GM18951 (cell line): ENCODE data around the gene TBXA2R.

Source experiments
- POLR2A ChIP-seq: IDR thresholded peaks from 4 replicates; pipeline ENCODE4 v1.6.1; 2011; ENCODE audit warnings: mild to moderate bottlenecking; ENCODE audit not compliant: insufficient read length, insufficient read depth; ENCODE audit errors: extremely low read depth
- in situ Hi-C: fragments of 300-500 bp; cut with MboI; formaldehyde crosslinking; loops from one replicate; pipeline ENCODE4 v1.12.0; 2022; ENCODE audit warnings: low sequenced_read_pairs, mixed read lengths, inconsistent platforms; ENCODE audit not compliant: unreplicated experiment

The TBXA2R gene

DNA sequence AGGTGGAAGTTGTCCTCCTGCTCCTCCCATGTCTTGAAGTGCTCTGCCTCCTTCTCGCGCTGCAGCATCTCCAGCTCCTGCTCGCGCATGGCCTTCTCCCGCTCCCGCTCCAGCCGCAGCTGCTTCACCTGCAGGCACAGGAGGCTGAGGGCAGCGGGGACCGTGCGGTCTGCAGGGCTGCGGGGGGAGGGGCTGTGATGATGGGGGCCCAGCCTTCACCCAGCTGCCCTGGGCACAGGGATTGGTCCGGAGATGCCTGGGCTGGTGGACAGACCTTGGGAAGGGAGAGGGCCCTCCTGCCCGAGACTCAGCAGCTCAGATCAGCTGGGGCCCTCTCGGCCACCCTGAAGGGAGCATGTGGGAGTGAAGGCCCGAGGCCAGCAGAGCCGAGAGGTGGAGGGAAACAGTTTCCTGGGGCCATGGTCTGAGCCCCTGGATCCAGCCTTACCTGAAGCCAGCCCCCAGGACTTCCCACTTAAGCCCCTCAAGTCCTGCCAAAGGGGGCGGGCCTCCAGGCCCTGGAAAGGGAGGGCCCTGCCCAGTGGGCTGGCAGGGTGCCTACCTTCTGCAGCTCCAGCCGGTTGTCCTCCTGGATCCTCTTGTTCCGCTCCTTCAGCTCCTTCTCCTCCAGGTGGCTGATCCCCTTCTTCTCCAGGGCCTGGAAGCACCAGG is 13.6 kb upstream of the TBXA2R start:
- in situ Hi-C loops = no loop called here
- no peak for TF ChIP-seq POLR2A

DNA sequence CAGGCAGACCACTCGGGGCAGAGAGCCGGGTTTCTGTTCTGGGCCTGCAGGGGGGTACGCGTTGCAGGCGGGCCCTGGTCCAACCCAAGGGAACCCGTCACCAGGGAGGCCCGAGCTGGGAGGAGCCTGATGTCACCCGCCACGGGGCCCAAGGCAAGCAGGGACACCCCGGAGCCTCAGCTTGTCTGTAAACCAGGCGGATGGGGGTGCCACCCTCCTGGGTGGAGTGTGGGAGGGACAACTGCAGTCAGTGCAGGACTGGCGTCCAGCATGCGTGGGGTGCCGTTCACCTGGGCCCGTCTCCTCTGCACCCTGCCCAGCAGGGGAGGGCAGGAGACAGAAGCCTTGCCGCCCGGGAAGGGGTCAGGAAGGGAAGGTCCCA is 12.9 kb upstream of the TBXA2R start:
- in situ Hi-C loops = no loop called here
- TF ChIP-seq POLR2A = no peak

DNA sequence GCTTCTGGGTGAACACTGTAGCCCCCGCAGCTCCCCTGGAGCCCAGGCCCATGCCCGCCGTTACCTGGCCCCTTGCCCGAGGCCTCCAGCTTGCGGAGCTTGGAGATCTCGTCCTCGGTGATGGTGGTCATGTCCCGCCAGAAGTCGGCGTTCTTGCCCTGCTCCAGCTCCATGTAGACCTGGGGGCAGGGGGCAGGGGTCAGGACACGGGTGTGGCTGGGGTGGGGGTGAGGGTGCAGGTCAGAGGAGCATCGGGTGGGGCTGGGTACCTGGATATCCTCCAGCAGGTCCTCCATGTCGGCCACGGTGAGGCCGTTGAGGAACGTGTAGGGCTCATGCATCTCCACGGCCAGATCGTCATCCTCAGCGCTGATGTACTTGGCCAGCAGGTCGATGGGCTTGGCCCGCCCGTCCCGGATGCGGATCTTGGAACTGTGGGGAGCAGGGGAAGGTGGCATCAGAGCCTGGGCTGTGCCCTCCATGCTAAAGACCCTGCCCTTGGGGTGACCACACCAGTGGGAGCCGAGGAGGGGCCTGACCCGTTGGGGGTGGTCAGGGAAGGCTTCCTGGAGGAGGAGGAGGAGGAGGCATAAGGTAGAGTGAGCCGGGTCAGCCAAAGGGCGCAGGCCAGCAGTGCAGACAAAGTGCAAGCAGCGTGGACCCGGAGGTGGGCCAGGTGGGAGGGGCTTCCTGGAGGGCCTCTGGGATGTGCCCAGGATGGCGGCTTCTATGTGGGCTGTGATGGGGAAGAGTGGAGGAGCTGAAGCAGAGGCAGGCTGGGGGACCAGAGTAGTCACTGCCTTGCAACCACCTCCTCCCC is 12.3 kb upstream of the TBXA2R start:
- in situ Hi-C loops = no loop called here
- TF ChIP-seq POLR2A = no peak

DNA sequence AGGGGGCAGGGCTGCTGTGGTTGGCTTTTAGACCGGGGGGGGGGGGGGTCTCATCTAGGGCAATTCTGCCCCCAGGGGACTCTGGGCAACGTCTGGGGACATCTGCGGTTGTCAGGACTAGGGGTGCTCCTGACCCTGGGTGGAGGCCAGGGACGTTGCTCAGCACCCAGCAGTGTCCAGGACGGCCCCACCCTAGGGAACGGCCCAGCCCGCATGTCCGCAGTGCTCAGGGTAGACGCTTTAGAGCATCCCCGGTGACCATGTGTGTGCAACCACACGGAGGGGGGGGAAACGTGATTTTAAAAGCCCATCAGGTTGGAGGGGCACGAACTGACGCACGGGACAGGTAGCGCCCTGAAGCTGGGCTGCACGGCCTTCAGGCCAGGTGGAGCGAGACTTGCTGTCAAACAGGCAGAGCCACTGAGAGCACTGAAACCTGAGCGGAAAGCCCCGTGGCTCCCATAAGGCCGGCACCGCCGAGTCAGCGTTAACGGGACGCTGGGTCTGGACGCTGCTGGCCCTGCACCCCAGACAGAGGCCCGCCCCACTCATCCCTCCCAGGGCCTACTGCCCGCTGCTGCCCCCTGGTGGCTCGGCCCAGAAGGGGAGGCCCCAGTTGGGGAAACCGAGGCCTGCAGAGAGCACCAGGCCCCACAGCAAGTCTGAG is 11.6 kb upstream of the TBXA2R start:
- in situ Hi-C loops = no loop called here
- no peak for TF ChIP-seq POLR2A

DNA sequence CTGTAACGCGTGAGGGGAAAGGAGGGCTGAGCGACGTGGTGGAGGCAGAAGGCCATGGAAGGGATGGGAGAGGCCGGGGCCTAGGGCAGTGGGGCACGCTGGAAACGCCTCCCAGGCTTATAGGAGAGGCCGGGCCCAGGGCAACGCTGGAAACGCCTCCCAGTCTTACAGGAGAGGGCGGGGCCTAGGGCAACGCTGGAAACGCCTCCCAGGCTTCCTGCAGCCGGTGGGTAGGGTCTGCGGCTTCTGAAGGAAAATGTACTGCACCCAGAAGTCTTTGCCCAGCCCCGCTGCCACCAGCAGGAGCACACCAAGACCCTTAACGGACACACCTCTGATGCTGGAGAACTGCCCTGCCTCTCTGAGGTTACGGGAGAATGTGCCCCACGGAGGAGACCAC is 10.8 kb upstream of the TBXA2R start:
- in situ Hi-C loops = no loop called here
- no peak for TF ChIP-seq POLR2A

DNA sequence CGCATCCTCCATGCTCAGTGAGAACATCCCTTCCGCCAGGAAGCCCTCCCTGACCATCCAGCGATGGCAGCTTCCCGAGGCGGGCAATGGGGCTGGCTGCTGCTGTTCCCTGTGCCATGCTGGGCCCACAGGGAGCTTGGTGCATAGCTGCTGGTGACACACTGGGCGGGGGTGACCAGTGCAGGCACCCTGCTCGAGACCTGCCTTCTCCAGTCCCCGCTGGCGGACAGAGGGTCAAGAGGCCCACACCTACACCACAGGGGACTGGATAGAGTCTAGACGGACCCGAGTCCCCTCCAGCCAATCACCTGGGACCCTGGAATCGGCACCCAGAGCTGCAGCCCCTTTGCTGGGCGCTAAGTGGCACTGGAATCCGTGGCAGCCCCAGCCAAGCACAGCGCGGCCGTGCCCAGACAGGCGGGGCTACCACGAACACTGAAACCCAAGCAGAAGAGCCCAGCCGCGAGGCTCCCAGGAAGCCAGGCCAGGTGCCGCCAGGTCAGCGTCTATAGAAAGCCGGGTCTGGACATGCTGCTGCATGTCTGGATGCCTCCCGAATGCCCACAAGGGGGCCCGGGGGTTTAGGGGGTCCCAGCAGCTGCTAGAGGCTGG is 9.0 kb upstream of the TBXA2R start:
- no peak for TF ChIP-seq POLR2A

DNA sequence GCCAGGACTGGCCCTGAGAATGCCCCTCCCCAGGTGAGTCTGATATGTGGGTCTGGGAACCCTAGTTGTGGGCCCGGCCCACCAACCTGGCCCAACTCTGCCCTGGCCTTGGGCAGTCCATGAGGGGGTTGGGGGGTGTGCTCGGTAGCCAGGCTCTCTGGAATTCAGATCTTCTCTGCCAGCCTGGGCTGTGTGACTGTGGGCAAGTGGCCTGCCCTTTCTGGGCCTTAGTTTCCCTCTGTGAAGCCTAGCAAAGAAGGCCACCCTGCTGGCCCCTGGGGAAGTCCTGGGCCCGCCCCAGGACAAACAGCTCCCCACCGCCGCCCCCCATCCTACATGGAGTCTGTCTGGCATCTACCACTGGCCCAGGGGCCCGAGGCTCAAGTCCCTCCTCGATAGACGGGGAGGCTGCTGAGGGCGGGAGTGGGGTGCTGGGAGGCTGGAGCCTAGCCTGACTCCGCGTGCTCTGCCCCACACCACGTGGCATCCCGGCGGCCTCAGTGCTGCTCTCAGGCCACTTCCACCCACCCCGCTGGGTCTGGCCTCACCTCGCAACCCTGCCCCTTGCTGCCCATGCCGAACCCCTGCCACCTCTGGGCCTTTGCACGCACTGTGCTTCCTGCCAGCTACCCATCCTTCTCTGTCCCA is 8.3 kb upstream of the TBXA2R start:
- no peak for TF ChIP-seq POLR2A
- in situ Hi-C loops = no loop called here

More for the DNA sequence above, 9.0 kb upstream of the TBXA2R start:
- in situ Hi-C loops = no loop called here

DNA sequence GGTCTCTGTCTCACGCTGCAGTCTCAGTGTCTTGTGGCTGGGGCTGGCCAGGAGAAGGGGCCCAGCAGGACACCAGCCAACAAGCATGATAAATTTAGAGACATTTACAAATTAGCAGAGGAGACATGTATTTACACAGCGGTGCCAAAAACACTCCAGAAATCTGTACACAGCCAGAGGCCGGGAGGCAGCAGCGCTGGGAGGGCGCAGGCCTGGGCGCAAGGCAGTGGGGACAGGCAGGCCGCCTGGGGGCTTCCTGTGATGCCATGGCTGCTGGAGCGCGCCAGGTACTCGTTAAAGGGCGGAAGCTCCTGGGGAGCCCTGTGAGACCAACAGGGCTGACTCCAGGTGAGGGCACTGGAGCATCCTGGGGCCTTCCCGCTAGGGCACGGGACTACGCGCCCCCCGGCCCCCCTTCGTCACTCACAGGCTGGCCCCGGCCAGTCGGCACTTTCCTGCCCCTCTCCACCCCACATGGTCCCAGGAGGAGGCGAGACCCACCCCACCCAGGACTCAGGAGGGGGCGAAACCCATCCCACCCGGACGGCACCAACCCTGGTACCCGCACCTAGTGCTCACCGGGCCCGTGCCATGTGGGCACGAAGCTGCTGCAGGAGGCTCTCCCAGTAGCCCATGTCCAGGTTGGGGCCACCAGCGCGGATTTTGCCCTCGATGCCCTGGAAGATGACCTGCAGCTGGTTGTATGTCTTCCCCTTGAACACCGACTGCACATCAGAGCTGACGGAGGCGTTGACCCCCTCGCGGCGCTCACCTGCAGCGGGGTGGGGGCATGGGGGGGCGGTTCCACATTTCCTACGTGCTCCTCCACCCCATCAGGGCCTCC is 7.4 kb upstream of the TBXA2R start:
- in situ Hi-C loops = no loop called here
- no peak for TF ChIP-seq POLR2A

DNA sequence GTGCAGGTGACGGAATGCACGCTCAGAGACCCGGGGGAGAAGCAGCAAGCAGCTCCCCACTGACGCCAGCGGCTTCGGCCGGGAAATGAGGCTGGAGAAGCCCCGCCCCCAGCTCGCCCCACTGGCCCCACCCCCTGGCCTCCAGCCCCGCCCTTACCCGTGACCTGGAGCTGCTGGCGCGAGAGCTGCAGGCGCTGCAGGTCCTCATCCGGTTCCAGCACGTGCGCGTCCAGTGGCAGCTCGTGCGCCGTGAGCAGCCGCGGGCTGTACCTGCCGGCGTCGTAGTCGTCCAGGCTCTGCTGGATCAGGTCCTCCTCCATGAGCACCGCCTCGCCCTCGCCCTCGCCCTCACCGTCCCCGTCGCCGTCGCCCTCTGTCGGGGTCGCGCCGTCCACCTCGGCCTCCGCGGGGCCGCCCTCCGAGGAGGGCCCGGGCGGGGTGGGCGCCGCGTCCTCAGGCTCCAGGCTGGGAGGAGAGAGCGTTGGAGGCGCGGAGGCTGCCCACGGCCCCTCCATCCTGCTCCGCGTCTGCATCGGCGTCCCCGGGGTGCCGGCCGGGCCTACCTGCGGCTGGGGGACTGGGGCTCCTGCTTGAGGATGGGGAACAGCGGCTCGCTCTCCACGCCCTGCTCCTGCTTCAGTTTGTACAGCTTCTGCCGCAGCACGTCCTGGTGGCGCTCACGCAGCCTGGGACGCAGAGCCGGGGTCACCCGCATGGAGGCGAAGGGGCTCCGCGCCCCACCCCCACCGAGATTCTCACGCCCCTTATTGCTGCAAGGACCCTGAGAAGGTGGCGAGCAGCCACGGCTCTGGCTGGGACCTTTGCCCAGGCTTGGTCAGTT is 6.4 kb upstream of the TBXA2R start:
- no peak for TF ChIP-seq POLR2A
- in situ Hi-C loops = no loop called here

DNA sequence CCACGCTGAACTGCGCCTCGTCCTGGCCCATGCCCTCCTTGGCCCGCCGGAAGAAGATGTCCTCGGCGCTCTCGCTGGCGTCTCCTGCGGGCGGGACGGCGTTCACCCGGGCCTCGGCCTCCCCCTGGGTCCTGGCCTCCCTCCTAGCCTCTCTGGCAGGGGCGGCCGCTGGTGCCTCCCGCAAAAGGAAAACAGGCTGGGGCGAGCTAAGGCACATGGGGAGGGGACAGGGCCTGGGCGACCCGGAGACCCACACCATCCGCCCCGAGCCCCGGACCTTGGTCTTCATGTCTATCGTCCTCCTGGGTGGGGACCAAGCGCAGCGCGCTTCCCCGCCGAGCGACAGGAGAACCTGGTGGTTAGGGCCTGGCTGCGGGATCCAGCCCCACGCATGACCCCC is 5.7 kb upstream of the TBXA2R start:
- TF ChIP-seq POLR2A = no peak
- in situ Hi-C loops = no loop called here

DNA sequence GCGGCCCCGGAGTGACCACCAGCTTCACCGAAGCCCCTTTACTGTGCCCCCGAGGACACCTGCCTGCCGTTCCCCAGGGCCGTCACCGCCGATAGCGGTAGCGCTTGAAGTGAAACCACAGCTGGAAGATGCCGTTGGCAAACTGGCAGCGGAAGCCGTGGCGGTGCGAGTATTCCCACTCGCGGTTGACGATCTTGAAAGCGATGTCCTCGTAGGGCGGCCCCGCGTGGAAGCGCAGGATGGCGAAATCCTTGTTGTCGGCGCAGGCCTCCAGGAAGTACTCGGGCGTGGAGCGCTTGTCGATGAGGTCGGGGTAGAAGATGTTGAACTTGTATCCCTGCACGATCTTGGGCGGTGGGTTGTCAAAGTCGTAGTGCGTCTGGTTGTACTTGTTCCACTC is 5.2 kb upstream of the TBXA2R start:
- in situ Hi-C loops = no loop called here
- TF ChIP-seq POLR2A = no peak
